ENCODE measurements around the gene GRID1.

Gene GRID1

GRCh38 chr10:86252079-86252478 is 114.5 kb downstream of the GRID1 start:
- Histone ChIP-seq H4K5ac (ENCODE audit: low read length) (no peak overlapping the region), H2BK15ac (replicated peaks; ENCODE audit: low read depth) (no peak overlapping the region), H3K4me1 (ENCODE audit: control insufficient read depth, low read depth, low read length) (peaks cover 5% of the 10 kb centered on the region), H3K4ac (ENCODE audit: low read depth, low read length) (no peak overlapping the region), H2AK5ac (ENCODE audit: low read length) (no peak overlapping the region), H3K18ac (ENCODE audit: low read length) (no peak overlapping the region), H3K36me3 (ENCODE audit: control insufficient read depth, insufficient read depth, low read length) (no peaks in the 10 kb centered on the region), H3K79me1 (ENCODE audit: low read length) (no peaks in the 10 kb centered on the region), H3K79me2 (ENCODE audit: control insufficient read depth, insufficient read depth, low read length) (no peaks in the 10 kb centered on the region), H3K56ac (ENCODE audit: low read length) (no peak overlapping the region), H4K8ac (ENCODE audit: low read depth, low read length) (no peak overlapping the region), H3K4me3 (ENCODE audit: low read length) (no peak overlapping the region), H3K23ac (ENCODE audit: low read length) (no peak overlapping the region), H3K27me3 (ENCODE audit: insufficient read depth, low read length, poor library complexity) (no peaks in the 10 kb centered on the region), H3K27ac (ENCODE audit: low read depth, low read length) (no peak overlapping the region), H3K9ac (ENCODE audit: low read length) (no peak overlapping the region), H2BK5ac (ENCODE audit: low read length) (no peak overlapping the region), H3K4me2 (ENCODE audit: low read length) (no peak overlapping the region), H2BK120ac (ENCODE audit: low read depth, low read length) (no peak overlapping the region)
- no CpG with 5 or more reads among the region's 7 CpGs for WGBS (ENCODE audit: extremely low coverage, insufficient coverage, low lambda C conversion rate)
- no peak for DNase-seq

GRCh38 chr10:86251426-86251825 is 115.2 kb downstream of the GRID1 start:
- peaks cover 5% of the 10 kb centered on the region for H3K4me1 ChIP-seq (ENCODE audit: control insufficient read depth, low read depth, low read length)
- H2AK5ac ChIP-seq (ENCODE audit: low read length) = no peak overlapping the region
- H3K9ac ChIP-seq (ENCODE audit: low read length) = no peak overlapping the region
- no peak overlapping the region for H3K18ac ChIP-seq (ENCODE audit: low read length)
- no peak overlapping the region for H2BK5ac ChIP-seq (ENCODE audit: low read length)
- H3K27ac ChIP-seq (ENCODE audit: low read depth, low read length) = no peak overlapping the region
- no peak overlapping the region for H4K8ac ChIP-seq (ENCODE audit: low read depth, low read length)
- H3K4me3 ChIP-seq (ENCODE audit: low read length) = no peak overlapping the region
- H3K4ac ChIP-seq (ENCODE audit: low read depth, low read length) = no peak overlapping the region
- no peaks in the 10 kb centered on the region for H3K79me1 ChIP-seq (ENCODE audit: low read length)
- DNase-seq = no peak
- no peaks in the 10 kb centered on the region for H3K79me2 ChIP-seq (ENCODE audit: control insufficient read depth, insufficient read depth, low read length)
- no CpG with 5 or more reads among the region's 2 CpGs for WGBS (ENCODE audit: extremely low coverage, insufficient coverage, low lambda C conversion rate)
- H2BK15ac ChIP-seq (replicated peaks; ENCODE audit: low read depth) = no peak overlapping the region
- H3K36me3 ChIP-seq (ENCODE audit: control insufficient read depth, insufficient read depth, low read length) = no peaks in the 10 kb centered on the region
- H3K27me3 ChIP-seq (ENCODE audit: insufficient read depth, low read length, poor library complexity) = no peaks in the 10 kb centered on the region
- no peak overlapping the region for H2BK120ac ChIP-seq (ENCODE audit: low read depth, low read length)
- H3K4me2 ChIP-seq (ENCODE audit: low read length) = no peak overlapping the region
- no peak overlapping the region for H4K5ac ChIP-seq (ENCODE audit: low read length)
- no peak overlapping the region for H3K56ac ChIP-seq (ENCODE audit: low read length)
- H3K23ac ChIP-seq (ENCODE audit: low read length) = no peak overlapping the region

GRCh38 chr10:86250399-86250798 is 116.2 kb downstream of the GRID1 start:
- H2BK120ac ChIP-seq (ENCODE audit: low read depth, low read length) = no peak overlapping the region
- H3K4ac ChIP-seq (ENCODE audit: low read depth, low read length) = no peak overlapping the region
- H3K4me1 ChIP-seq (ENCODE audit: control insufficient read depth, low read depth, low read length) = peaks cover 5% of the 10 kb centered on the region
- H3K4me3 ChIP-seq (ENCODE audit: low read length) = no peak overlapping the region
- H4K8ac ChIP-seq (ENCODE audit: low read depth, low read length) = no peak overlapping the region
- H4K5ac ChIP-seq (ENCODE audit: low read length) = no peak overlapping the region
- H3K27me3 ChIP-seq (ENCODE audit: insufficient read depth, low read length, poor library complexity) = no peaks in the 10 kb centered on the region
- no peak overlapping the region for H3K18ac ChIP-seq (ENCODE audit: low read length)
- H2BK15ac ChIP-seq (replicated peaks; ENCODE audit: low read depth) = no peak overlapping the region
- WGBS (ENCODE audit: extremely low coverage, insufficient coverage, low lambda C conversion rate) = no CpG with 5 or more reads among the region's 15 CpGs
- no peaks in the 10 kb centered on the region for H3K79me2 ChIP-seq (ENCODE audit: control insufficient read depth, insufficient read depth, low read length)
- no peak overlapping the region for H3K56ac ChIP-seq (ENCODE audit: low read length)
- H3K4me2 ChIP-seq (ENCODE audit: low read length) = no peak overlapping the region
- no peak overlapping the region for H2AK5ac ChIP-seq (ENCODE audit: low read length)
- H3K27ac ChIP-seq (ENCODE audit: low read depth, low read length) = no peak overlapping the region
- H3K79me1 ChIP-seq (ENCODE audit: low read length) = no peaks in the 10 kb centered on the region
- H3K36me3 ChIP-seq (ENCODE audit: control insufficient read depth, insufficient read depth, low read length) = no peaks in the 10 kb centered on the region
- no peak overlapping the region for H3K23ac ChIP-seq (ENCODE audit: low read length)
- H3K9ac ChIP-seq (ENCODE audit: low read length) = no peak overlapping the region
- H2BK5ac ChIP-seq (ENCODE audit: low read length) = no peak overlapping the region
- no peak for DNase-seq

- no peak overlapping the region for H3K23ac ChIP-seq (ENCODE audit: low read length)
Measured at GRCh38 chr10:86249794-86250193, 116.8 kb downstream of the GRID1 start.

GRCh38 chr10:86248062-86248461 is 118.5 kb downstream of the GRID1 start:
- no peak overlapping the region for H3K4ac ChIP-seq (ENCODE audit: low read depth, low read length)
- H2AK5ac ChIP-seq (ENCODE audit: low read length) = no peak overlapping the region
- no peak overlapping the region for H4K8ac ChIP-seq (ENCODE audit: low read depth, low read length)
- H3K79me1 ChIP-seq (ENCODE audit: low read length) = no peaks in the 10 kb centered on the region
- no peak overlapping the region for H2BK5ac ChIP-seq (ENCODE audit: low read length)
- no peaks in the 10 kb centered on the region for H3K36me3 ChIP-seq (ENCODE audit: control insufficient read depth, insufficient read depth, low read length)
- H3K27me3 ChIP-seq (ENCODE audit: insufficient read depth, low read length, poor library complexity) = no peaks in the 10 kb centered on the region
- no peak for DNase-seq
- H2BK15ac ChIP-seq (replicated peaks; ENCODE audit: low read depth) = no peak overlapping the region
- no peak overlapping the region for H2BK120ac ChIP-seq (ENCODE audit: low read depth, low read length)
- no peak overlapping the region for H3K18ac ChIP-seq (ENCODE audit: low read length)
- no peak overlapping the region for H3K4me3 ChIP-seq (ENCODE audit: low read length)
- H4K5ac ChIP-seq (ENCODE audit: low read length) = no peak overlapping the region
- H3K4me1 ChIP-seq (ENCODE audit: control insufficient read depth, low read depth, low read length) = peaks cover 3% of the 10 kb centered on the region
- no peak overlapping the region for H3K9ac ChIP-seq (ENCODE audit: low read length)
- no peak overlapping the region for H3K23ac ChIP-seq (ENCODE audit: low read length)
- WGBS (ENCODE audit: extremely low coverage, insufficient coverage, low lambda C conversion rate) = no CpG with 5 or more reads among the region's 5 CpGs
- H3K27ac ChIP-seq (ENCODE audit: low read depth, low read length) = no peak overlapping the region
- H3K79me2 ChIP-seq (ENCODE audit: control insufficient read depth, insufficient read depth, low read length) = no peaks in the 10 kb centered on the region
- H3K4me2 ChIP-seq (ENCODE audit: low read length) = no peak overlapping the region
- H3K56ac ChIP-seq (ENCODE audit: low read length) = no peak overlapping the region

More at GRCh38 chr10:86249794-86250193, 116.8 kb downstream of the GRID1 start:
- Histone ChIP-seq H3K4me1 (ENCODE audit: control insufficient read depth, low read depth, low read length) (peaks cover 5% of the 10 kb centered on the region), H2AK5ac (ENCODE audit: low read length) (no peak overlapping the region), H3K79me1 (ENCODE audit: low read length) (no peaks in the 10 kb centered on the region), H3K4ac (ENCODE audit: low read depth, low read length) (no peak overlapping the region), H3K4me3 (ENCODE audit: low read length) (no peak overlapping the region), H2BK5ac (ENCODE audit: low read length) (no peak overlapping the region), H3K56ac (ENCODE audit: low read length) (no peak overlapping the region), H3K9ac (ENCODE audit: low read length) (no peak overlapping the region), H2BK15ac (replicated peaks; ENCODE audit: low read depth) (no peak overlapping the region), H3K36me3 (ENCODE audit: control insufficient read depth, insufficient read depth, low read length) (no peaks in the 10 kb centered on the region), H3K27me3 (ENCODE audit: insufficient read depth, low read length, poor library complexity) (no peaks in the 10 kb centered on the region), H2BK120ac (ENCODE audit: low read depth, low read length) (no peak overlapping the region), H4K5ac (ENCODE audit: low read length) (no peak overlapping the region), H3K27ac (ENCODE audit: low read depth, low read length) (no peak overlapping the region), H3K79me2 (ENCODE audit: control insufficient read depth, insufficient read depth, low read length) (no peaks in the 10 kb centered on the region), H3K18ac (ENCODE audit: low read length) (no peak overlapping the region), H4K8ac (ENCODE audit: low read depth, low read length) (no peak overlapping the region), H3K4me2 (ENCODE audit: low read length) (no peak overlapping the region)
- DNase-seq = no peak

- no peaks in the 10 kb centered on the region for H3K79me2 ChIP-seq (ENCODE audit: control insufficient read depth, insufficient read depth, low read length)
- no peak overlapping the region for H3K27ac ChIP-seq (ENCODE audit: low read depth, low read length)
- H3K9ac ChIP-seq (ENCODE audit: low read length) = no peak overlapping the region
- no peak overlapping the region for H2BK120ac ChIP-seq (ENCODE audit: low read depth, low read length)
- H3K56ac ChIP-seq (ENCODE audit: low read length) = no peak overlapping the region
- peaks cover 3% of the 10 kb centered on the region for H3K4me1 ChIP-seq (ENCODE audit: control insufficient read depth, low read depth, low read length)
- H3K36me3 ChIP-seq (ENCODE audit: control insufficient read depth, insufficient read depth, low read length) = no peaks in the 10 kb centered on the region
- H3K18ac ChIP-seq (ENCODE audit: low read length) = no peak overlapping the region
- no peak overlapping the region for H2BK15ac ChIP-seq (replicated peaks; ENCODE audit: low read depth)
- H2BK5ac ChIP-seq (ENCODE audit: low read length) = no peak overlapping the region
- no peak overlapping the region for H3K23ac ChIP-seq (ENCODE audit: low read length)
- no peak overlapping the region for H4K5ac ChIP-seq (ENCODE audit: low read length)
- no peak overlapping the region for H2AK5ac ChIP-seq (ENCODE audit: low read length)
- H3K4ac ChIP-seq (ENCODE audit: low read depth, low read length) = no peak overlapping the region
- no peak overlapping the region for H3K4me3 ChIP-seq (ENCODE audit: low read length)
- H4K8ac ChIP-seq (ENCODE audit: low read depth, low read length) = no peak overlapping the region
- no CpG with 5 or more reads among the region's 1 CpG for WGBS (ENCODE audit: extremely low coverage, insufficient coverage, low lambda C conversion rate)
- H3K79me1 ChIP-seq (ENCODE audit: low read length) = no peaks in the 10 kb centered on the region
- DNase-seq = no peak
- H3K27me3 ChIP-seq (ENCODE audit: insufficient read depth, low read length, poor library complexity) = no peaks in the 10 kb centered on the region
- no peak overlapping the region for H3K4me2 ChIP-seq (ENCODE audit: low read length)
Measured at GRCh38 chr10:86247588-86247987, 119.0 kb downstream of the GRID1 start.
